ENCODE results near the gene CDKN2B. TPM values are rescaled to one million over a fixed set of nuclear protein-coding genes. Genes with fewer than 3 reads are reported as not detected.
A peak's percentile ranks its signal among the peaks of the same experiment; 100 is the strongest.

CDKN2B gene
- total and polyA plus RNA-seq, 2 donors (not counting 3 experiments of a cell fraction or from before 2014, with no cell fraction given) = 1.6 to 2.1 TPM

DNA sequence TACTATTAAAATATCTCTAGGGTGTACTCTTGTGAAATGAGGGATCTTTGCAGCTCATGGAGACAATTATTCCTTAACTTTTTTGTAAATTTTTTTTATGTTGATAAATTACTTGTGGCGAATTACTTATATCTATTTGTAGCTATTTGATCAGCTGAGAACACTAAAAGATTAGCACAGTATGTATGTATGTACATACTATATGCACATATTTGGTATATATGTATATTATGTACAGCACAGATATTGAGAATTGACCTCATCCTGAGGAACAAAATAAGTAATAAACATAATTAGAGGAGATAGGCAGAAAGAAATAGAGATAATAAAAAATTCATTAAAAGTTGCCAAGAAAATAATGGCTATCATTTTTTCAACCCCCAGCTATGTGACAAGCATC, 26.7 kb downstream of the CDKN2B start:
- CTCF ChIA-PET = interaction anchor here (1.0 to 2.7 kb wide), 8 partner anchors 9 to 262 kb away, joined by 3 to 10 read pairs (median 4); partner anchors contain the start of gene CDKN2B
- H4K20me1 ChIP-seq (replicated peaks; ENCODE audit: control insufficient read depth, extremely low read depth, insufficient read depth, low read length) = no peaks in the 10 kb centered on the region
- DNase-seq (ENCODE audit: low read depth, low spot score) = no peak
- no peaks in the 10 kb centered on the region for H3K79me2 ChIP-seq (ENCODE audit: control insufficient read depth, insufficient read depth, low read length)
- H3K9ac ChIP-seq (replicated peaks; ENCODE audit: extremely low read depth, insufficient read depth, low read length) = no peak overlapping the region
- no peaks in the 10 kb centered on the region for H3K36me3 ChIP-seq (ENCODE audit: control insufficient read depth in 2 of 2, extremely low read depth in 1 of 2, insufficient read depth in 2 of 2, low read length in 2 of 2)
- FAIRE-seq = no peak
- TF ChIP-seq POLR2A (IDR thresholded peaks at IDR 0.05; ENCODE audit: low read depth, low read length) (no peak), JUN (IDR thresholded peaks at IDR 0.05; ENCODE audit: borderline replicate concordance, insufficient read depth, insufficient read length, low read depth) (no peak)
- TF ChIP-seq, protein P1, sequence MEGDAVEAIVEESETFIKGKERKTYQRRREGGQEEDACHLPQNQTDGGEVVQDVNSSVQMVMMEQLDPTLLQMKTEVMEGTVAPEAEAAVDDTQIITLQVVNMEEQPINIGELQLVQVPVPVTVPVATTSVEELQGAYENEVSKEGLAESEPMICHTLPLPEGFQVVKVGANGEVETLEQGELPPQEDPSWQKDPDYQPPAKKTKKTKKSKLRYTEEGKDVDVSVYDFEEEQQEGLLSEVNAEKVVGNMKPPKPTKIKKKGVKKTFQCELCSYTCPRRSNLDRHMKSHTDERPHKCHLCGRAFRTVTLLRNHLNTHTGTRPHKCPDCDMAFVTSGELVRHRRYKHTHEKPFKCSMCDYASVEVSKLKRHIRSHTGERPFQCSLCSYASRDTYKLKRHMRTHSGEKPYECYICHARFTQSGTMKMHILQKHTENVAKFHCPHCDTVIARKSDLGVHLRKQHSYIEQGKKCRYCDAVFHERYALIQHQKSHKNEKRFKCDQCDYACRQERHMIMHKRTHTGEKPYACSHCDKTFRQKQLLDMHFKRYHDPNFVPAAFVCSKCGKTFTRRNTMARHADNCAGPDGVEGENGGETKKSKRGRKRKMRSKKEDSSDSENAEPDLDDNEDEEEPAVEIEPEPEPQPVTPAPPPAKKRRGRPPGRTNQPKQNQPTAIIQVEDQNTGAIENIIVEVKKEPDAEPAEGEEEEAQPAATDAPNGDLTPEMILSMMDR (IDR thresholded peaks at IDR 0.05; ENCODE audit: extremely low read depth in 1 of 2, insufficient read depth in 1 of 2, low read depth in 1 of 2, low read length in 2 of 2) = no peak
- TF ChIP-seq, protein P2, sequence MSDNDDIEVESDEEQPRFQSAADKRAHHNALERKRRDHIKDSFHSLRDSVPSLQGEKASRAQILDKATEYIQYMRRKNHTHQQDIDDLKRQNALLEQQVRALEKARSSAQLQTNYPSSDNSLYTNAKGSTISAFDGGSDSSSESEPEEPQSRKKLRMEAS (IDR thresholded peaks at IDR 0.05; ENCODE audit: insufficient read depth, insufficient read length) = no peak
- POLR2A ChIA-PET = no interaction called here
- H3K4me3 ChIP-seq (replicated peaks in 1 of 3; ENCODE audit: insufficient read depth in 1 of 3, low read depth in 1 of 3, low read length in 3 of 3) = no peak overlapping the region
- no peak overlapping the region for H2AFZ ChIP-seq (ENCODE audit: low read depth, low read length)
- no peaks in the 10 kb centered on the region for H3K9me1 ChIP-seq (replicated peaks; ENCODE audit: control insufficient read depth, extremely low read depth, insufficient read depth, low read length)
- no peak overlapping the region for H3K4me2 ChIP-seq (ENCODE audit: insufficient read depth, low read length)
- intact Hi-C loops (cut with micrococcal nuclease) = no loop called here
- no peak overlapping the region for H3K27ac ChIP-seq (ENCODE audit: insufficient read depth, low read depth, low read length)
- H3K9me3 ChIP-seq (replicated peaks; ENCODE audit: control insufficient read depth, insufficient read depth, low read length) = no peaks in the 10 kb centered on the region
- H3K4me1 ChIP-seq (ENCODE audit: control insufficient read depth, extremely low read depth, insufficient read depth, low read length) = peaks cover 7% of the 10 kb centered on the region
- dilution Hi-C loops (cut with MboI; ENCODE audit: extremely low pct_ligation_motif_present, low sequenced_read_pairs) = no loop called here
- no TSS peak for BruUV-seq (replicated peaks)
- H3K27me3 ChIP-seq (ENCODE audit: control insufficient read depth in 2 of 2, insufficient read depth in 2 of 2, low read length in 2 of 2) = peaks cover 43 to 95% of the 10 kb centered on the region in 2 experiments

DNA sequence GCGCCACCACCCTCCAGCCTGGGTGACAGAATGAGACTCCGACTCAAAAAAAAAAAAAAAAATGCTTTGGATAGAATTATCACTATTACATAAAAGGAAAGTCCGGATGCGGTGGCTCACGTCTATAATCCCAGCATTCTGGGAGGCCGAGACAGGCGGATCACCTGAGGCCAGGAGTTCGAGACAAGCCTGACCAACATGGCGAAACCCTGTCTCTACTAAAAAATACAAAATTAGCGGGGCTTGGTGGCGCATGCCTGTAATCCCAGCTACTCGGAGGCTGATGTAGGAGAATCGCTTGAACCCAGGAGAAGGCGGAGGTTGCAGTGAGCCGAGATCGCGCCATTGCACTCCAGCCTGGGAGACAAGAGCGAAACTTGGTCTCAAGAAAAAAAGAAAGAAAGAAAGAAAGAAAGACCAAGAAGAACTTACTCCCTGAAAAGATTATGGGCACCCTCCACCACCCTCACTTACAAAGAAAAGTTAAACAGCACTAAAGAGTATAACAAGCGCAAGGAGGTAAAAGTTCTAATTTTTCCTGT, 32.7 kb downstream of the CDKN2B start:
- Histone ChIP-seq H3K9me1 (replicated peaks; ENCODE audit: control insufficient read depth, extremely low read depth, insufficient read depth, low read length) (no peaks in the 10 kb centered on the region), H2AFZ (ENCODE audit: low read depth, low read length) (no peak overlapping the region), H3K4me1 (ENCODE audit: control insufficient read depth, extremely low read depth, insufficient read depth, low read length) (peaks cover 13% of the 10 kb centered on the region), H3K4me2 (ENCODE audit: insufficient read depth, low read length) (no peak overlapping the region), H3K79me2 (ENCODE audit: control insufficient read depth, insufficient read depth, low read length) (no peaks in the 10 kb centered on the region), H4K20me1 (replicated peaks; ENCODE audit: control insufficient read depth, extremely low read depth, insufficient read depth, low read length) (peaks cover 2% of the 10 kb centered on the region), H3K4me3 (replicated peaks in 1 of 3; ENCODE audit: insufficient read depth in 1 of 3, low read depth in 1 of 3, low read length in 3 of 3) (no peak overlapping the region), H3K9me3 (replicated peaks; ENCODE audit: control insufficient read depth, insufficient read depth, low read length) (no peaks in the 10 kb centered on the region), H3K27ac (ENCODE audit: insufficient read depth, low read depth, low read length) (no peak overlapping the region), H3K27me3 (ENCODE audit: control insufficient read depth in 2 of 2, insufficient read depth in 2 of 2, low read length in 2 of 2) (peaks cover 68 to 95% of the 10 kb centered on the region in 2 experiments), H3K36me3 (ENCODE audit: control insufficient read depth in 2 of 2, extremely low read depth in 1 of 2, insufficient read depth in 2 of 2, low read length in 2 of 2) (no peaks in the 10 kb centered on the region), H3K9ac (replicated peaks; ENCODE audit: extremely low read depth, insufficient read depth, low read length) (no peak overlapping the region)
- CTCF ChIA-PET = interaction anchor here (0.8 to 4.1 kb wide), 9 partner anchors 8 to 268 kb away, joined by 3 to 19 read pairs (median 5); partner anchors contain the start of gene CDKN2B
- TF ChIP-seq JUN (IDR thresholded peaks at IDR 0.05; ENCODE audit: borderline replicate concordance, insufficient read depth, insufficient read length, low read depth) (no peak), EZH2 (IDR thresholded peaks at IDR 0.05; ENCODE audit: borderline replicate concordance, low read depth, low read length, severe bottlenecking) (peak; percentile 0)
- FAIRE-seq (no peak), DNase-seq (ENCODE audit: low read depth, low spot score) (no peak)
- intact Hi-C loops (cut with micrococcal nuclease) (loop anchor here (1.0 kb wide), 1 partner anchor 12 kb away; no protein-coding TSS in a partner anchor), dilution Hi-C loops (cut with MboI; ENCODE audit: extremely low pct_ligation_motif_present, low sequenced_read_pairs) (no loop called here)
- POLR2A ChIA-PET = interaction anchor here (0.7 kb wide), 2 partner anchors 168 to 175 kb away, joined by 3 to 4 read pairs; no protein-coding TSS in a partner anchor
- BruUV-seq (replicated peaks) = no TSS peak

All from endothelial cell of umbilical vein (primary cell).